GM23338 (cell line): Measurements from ENCODE around the gene ANXA2R. TPM values are rescaled to one million over a fixed set of nuclear protein-coding genes. Genes with fewer than 3 reads are reported as not detected.
A peak's percentile ranks its signal among the peaks of the same experiment; 100 is the strongest.
"Not testable (repeated sequence)": the region's sequence is repeated elsewhere in the genome, so short reads cannot be mapped to it uniquely, and the experiment has no call there.

Experiments
- ATAC-seq: fragments of 200-7000 bp; cut with Tn5 transposase; 3 replicates; pipeline ENCODE4 v1.9.1; 2020
- DNase-seq: peaks from one replicate; pipeline ENCODE4 v3.0.0-alpha.2; 2015; ENCODE audit warnings: low spot score
- H2AFZ ChIP-seq: fragments of 200-600 bp; sonication (generic); 2 replicates; pipeline ENCODE4 v1.8.0; 2016; ENCODE audit warnings: antibody characterized with exemption, mild to moderate bottlenecking, moderate library complexity
- H3F3A ChIP-seq: fragments of 200-600 bp; sonication (generic); replicated peaks from 2 replicates; pipeline ENCODE4 v1.8.0; 2017; ENCODE audit warnings: antibody characterized with exemption, mixed run types, low read depth
- H3K27ac ChIP-seq: fragments of 200-600 bp; sonication (generic); 2 replicates; pipeline ENCODE4 v1.6.1; 2016; ENCODE audit warnings: low read depth
- H3K27me3 ChIP-seq: fragments of 200-600 bp; sonication (generic); 2 replicates; pipeline ENCODE4 v1.8.0; 2016; ENCODE audit warnings: mild to moderate bottlenecking, mixed run types, moderate library complexity; ENCODE audit not compliant: insufficient read depth
- H3K36me3 ChIP-seq: fragments of 200-600 bp; sonication (generic); 2 replicates; pipeline ENCODE4 v1.8.0; 2016; ENCODE audit warnings: mild to moderate bottlenecking; ENCODE audit not compliant: insufficient read depth
- H3K4me1 ChIP-seq: fragments of 200-600 bp; sonication (generic); 2 replicates; pipeline ENCODE4 v1.8.0; 2016; ENCODE audit warnings: mild to moderate bottlenecking, moderate library complexity; ENCODE audit not compliant: insufficient read depth
- H3K4me2 ChIP-seq: fragments of 200-600 bp; sonication (generic); 2 replicates; pipeline ENCODE4 v1.7.1; 2017; ENCODE audit warnings: mixed run types
- H3K4me3 ChIP-seq: fragments of 200-600 bp; sonication (generic); 2 replicates; pipeline ENCODE4 v1.6.1; 2016; ENCODE audit warnings: mixed run types
- H3K79me2 ChIP-seq: fragments of 200-600 bp; sonication (generic); replicated peaks from 2 replicates; pipeline ENCODE4 v1.8.0; 2017; ENCODE audit warnings: mild to moderate bottlenecking; ENCODE audit not compliant: insufficient read depth
- H3K9me2 ChIP-seq: fragments of 200-600 bp; sonication (generic); 2 replicates; pipeline ENCODE4 v1.8.0; 2017; ENCODE audit not compliant: insufficient read depth
- H4K20me1 ChIP-seq: fragments of 200-600 bp; sonication (generic); replicated peaks from 2 replicates; pipeline ENCODE4 v1.8.0; 2017; ENCODE audit warnings: mild to moderate bottlenecking; ENCODE audit not compliant: insufficient read depth
- H3K27ac Mint-ChIP-seq: 2 replicates; pipeline ENCODE4 v1.8.0; 2020; ENCODE audit warnings: inconsistent platforms, mild to moderate bottlenecking, moderate library complexity, mixed read lengths
- H3K27me3 Mint-ChIP-seq: 3 replicates; pipeline ENCODE4 v1.8.0; 2022; ENCODE audit warnings: low read depth, mild to moderate bottlenecking, moderate library complexity, mixed read lengths, inconsistent platforms; ENCODE audit not compliant: insufficient read depth, poor library complexity
- H3K36me3 Mint-ChIP-seq: 3 replicates; pipeline ENCODE4 v1.8.0; 2021; ENCODE audit warnings: low read depth, mild to moderate bottlenecking, inconsistent platforms, moderate library complexity, mixed read lengths
- H3K4me1 Mint-ChIP-seq: 3 replicates; pipeline ENCODE4 v1.8.0; 2020; ENCODE audit warnings: mild to moderate bottlenecking, inconsistent platforms, mixed read lengths
- H3K4me3 Mint-ChIP-seq: 3 replicates; pipeline ENCODE4 v1.8.0; 2021; ENCODE audit warnings: moderate library complexity, mild to moderate bottlenecking, inconsistent platforms, mixed read lengths
- H3K9me3 Mint-ChIP-seq: 3 replicates; pipeline ENCODE4 v1.8.0; 2020; ENCODE audit warnings: moderate library complexity, mild to moderate bottlenecking, inconsistent platforms, mixed read lengths
- CTCF ChIP-seq, 2 experiments: fragments of 200-600 bp in 1 of 2; sonication (generic) in 1 of 2; conservative IDR thresholded peaks; 2 replicates each; pipeline versions ENCODE4 v1.5.1 to v1.6.1; 2016 to 2017; ENCODE audit warnings: antibody characterized with exemption in 2 of 2, low read depth in 2 of 2, mild to moderate bottlenecking in 2 of 2, moderate library complexity in 1 of 2
- EZH2 ChIP-seq: fragments of 200-600 bp; sonication (generic); IDR thresholded peaks from one replicate; pipeline ENCODE4 v1.8.0; 2017; ENCODE audit warnings: antibody characterized with exemption, mild to moderate bottlenecking, low read depth; ENCODE audit not compliant: unreplicated experiment
- EZH2phosphoT487 ChIP-seq: fragments of 200-600 bp; sonication (generic); IDR thresholded peaks from one replicate; pipeline ENCODE4 v1.8.1; 2018; ENCODE audit warnings: antibody characterized with exemption; ENCODE audit not compliant: unreplicated experiment
- NANOG ChIP-seq: IDR thresholded peaks from 2 replicates; pipeline ENCODE4 v1.6.1; 2016; ENCODE audit warnings: antibody characterized with exemption, borderline replicate concordance
- ZNF462 ChIP-seq: fragments of 250-450 bp; sonication (Bioruptor Pico); IDR thresholded peaks from 2 replicates; pipeline ENCODE4 v1.5.0; 2020; ENCODE audit warnings: mild to moderate bottlenecking, moderate library complexity
- long read RNA-seq: library from polyadenylated mRNA; unstranded; transcript quantifications from one replicate; pipeline ENCODE4 v2.0.0, GENCODE V29; 2020; ENCODE audit not compliant: unreplicated experiment
- polyA plus RNA-seq: library from polyadenylated mRNA; unstranded; fragments of >200 nt; fragmentation: Nextera tagmentation; extraction: Ambion mirVana; gene quantifications from 2 replicates; pipeline ENCODE4 v1.2.1, GENCODE V29; 2016
- total RNA-seq: library from RNA; depleted of rRNA; stranded (reverse); fragments of >200 nt; shearing (Covaris generic); gene quantifications from 2 replicates; pipeline ENCODE4 v1.2.3, GENCODE V29; 2014; rRNA removed

ANXA2R gene
- 0.21 TPM in 1 of 2 replicates, not detected in the other for total RNA-seq
- polyA plus RNA-seq: not detected in 2 replicates
- long read RNA-seq: 0 reads

- Histone ChIP-seq H3K4me3 (peak within 1 kb of the TSS; percentile 62), H3K9me2 (no peaks in the 10 kb centered on the region), H3K4me1 (peaks cover 41% of the 10 kb centered on the region), H3K79me2 (no peaks in the 10 kb centered on the region), H3K27me3 (peaks cover 96% of the 10 kb centered on the region), H4K20me1 (peaks cover 51% of the 10 kb centered on the region), H3F3A (peaks cover 50% of the 10 kb centered on the region), H2AFZ (0 out of 2 replicates have a peak within 1 kb of the TSS, but pooled peaks have one; percentile 85), H3K27ac (no peak within 1 kb of the TSS), H3K36me3 (no peaks in the 10 kb centered on the region; the same call in 1 of the 2 replicates), H3K4me2 (peak within 1 kb of the TSS; percentile 85)
- ATAC-seq (peak; percentile 44), DNase-seq (peak; percentile 97)
- H3K27me3 Mint-ChIP-seq: peaks cover 94% of the 10 kb centered on the region
- no peak within 1 kb of the TSS for H3K27ac Mint-ChIP-seq
- TF ChIP-seq CTCF (conservative IDR thresholded peaks at IDR 0.05; ENCODE audit: low read depth in 2 of 2): peak; percentile 64 to 80
- peak; percentile 61 for TF ChIP-seq EZH2
- TF ChIP-seq ZNF462 (CRISPR knock-in tag): no peak
- no peak for TF ChIP-seq NANOG
- peak; percentile 63 for TF ChIP-seq EZH2phosphoT487
- H3K4me3 Mint-ChIP-seq: peak within 1 kb of the TSS; percentile 64
- H3K36me3 Mint-ChIP-seq: no peaks in the 10 kb centered on the region
- peaks cover 52% of the 10 kb centered on the region for H3K4me1 Mint-ChIP-seq
- H3K9me3 Mint-ChIP-seq: peaks cover 5% of the 10 kb centered on the region; the same call in 2 of the 3 replicates
Measured at GRCh38 chr5:43040287-43041098, at the start of gene ANXA2R. TSS of gene ANXA2R (minus strand) at chr5:43040319. CDS start at chr5:43040046, 273 bp downstream.

GRCh38 chr5:43086118-43086908, 46.2 kb upstream of the ANXA2R start:
- H3K4me3 ChIP-seq, H3K27ac Mint-ChIP-seq: not testable (repeated sequence)

More at GRCh38 chr5:43086118-43086908, 46.2 kb upstream of the ANXA2R start:
- not testable (repeated sequence) for DNase-seq, H3K27me3 Mint-ChIP-seq, H3K4me2 ChIP-seq, H3K36me3 ChIP-seq, H3K27me3 ChIP-seq, H3K9me2 ChIP-seq, H3F3A ChIP-seq, H3K4me1 ChIP-seq, H4K20me1 ChIP-seq, H3K4me1 Mint-ChIP-seq, H3K4me3 Mint-ChIP-seq, H3K79me2 ChIP-seq, ATAC-seq, H3K27ac ChIP-seq, H2AFZ ChIP-seq
- H3K9me3 Mint-ChIP-seq: peaks cover 38% of the 10 kb centered on the region; the same call in 2 of the 3 replicates
- peaks cover 18% of the 10 kb centered on the region; the same call in 2 of the 3 replicates for H3K36me3 Mint-ChIP-seq
